ENCODE data around the gene SCUBE1.
"Not testable (repeated sequence)": the region's sequence is repeated elsewhere in the genome, so short reads cannot be mapped to it uniquely, and the experiment has no call there.

Gene SCUBE1

GRCh38 chr22:43356881-43357280 lies 13.7 kb upstream of the SCUBE1 start:
- no peak for DNase-seq (ENCODE audit: low read depth, low spot score)

GRCh38 chr22:43355688-43356087 lies 12.5 kb upstream of the SCUBE1 start:
- DNase-seq (ENCODE audit: low read depth, low spot score), result not testable (repeated sequence)

GRCh38 chr22:43351966-43352345 lies 8.8 kb upstream of the SCUBE1 start:
- no peak for DNase-seq (ENCODE audit: low read depth, low spot score)

GRCh38 chr22:43349636-43350035 lies 6.5 kb upstream of the SCUBE1 start:
- DNase-seq (ENCODE audit: low read depth, low spot score), result no peak

DNA sequence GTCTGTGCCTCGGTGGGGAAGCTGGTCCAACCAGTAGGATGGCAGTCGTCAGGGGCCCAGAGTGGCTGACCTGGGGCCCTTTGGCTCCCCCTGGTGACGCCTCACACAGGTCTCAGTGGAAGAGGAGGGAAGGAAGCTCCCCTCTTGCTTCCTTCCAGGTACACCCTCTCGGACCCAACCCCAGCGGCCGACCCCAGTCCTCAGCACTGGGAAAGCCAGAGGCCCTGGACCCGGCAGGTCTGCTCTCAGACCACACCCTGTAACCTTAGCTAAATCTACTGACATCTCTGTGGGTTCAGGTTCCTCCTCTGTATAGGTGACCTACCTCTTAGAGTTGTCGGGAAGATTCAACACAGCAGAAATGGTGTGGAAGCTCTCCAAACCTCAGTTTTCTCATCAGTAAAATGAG lies 3.4 kb upstream of the SCUBE1 start:
- DNase-seq (ENCODE audit: low read depth, low spot score), result no peak

DNA sequence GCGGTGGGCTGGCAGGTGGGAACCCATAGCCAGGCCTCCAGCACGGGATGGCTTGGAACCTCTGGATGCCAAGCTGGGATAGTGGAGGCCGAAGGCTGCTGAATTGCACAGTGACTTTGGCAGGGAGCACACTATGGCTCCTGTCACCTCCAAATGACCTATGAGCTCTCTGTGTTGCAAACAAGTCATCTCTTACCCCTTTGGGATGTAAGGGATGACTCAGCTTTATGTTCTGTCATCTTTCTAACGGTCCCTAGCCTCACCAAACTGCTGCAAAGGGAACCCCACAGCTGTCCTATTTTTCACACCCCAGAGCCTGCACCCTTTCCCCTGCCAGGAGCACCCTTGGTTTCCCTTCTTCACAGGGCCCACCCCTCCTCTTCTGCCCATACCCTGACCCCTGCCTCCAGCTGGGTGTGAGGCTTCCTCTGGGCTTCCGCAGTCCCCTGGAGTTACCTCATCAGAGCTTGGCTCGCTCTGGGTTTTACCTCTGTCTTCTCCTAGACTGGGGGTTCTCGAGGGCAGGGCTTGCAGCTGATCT lies 2.7 kb upstream of the SCUBE1 start:
- DNase-seq (ENCODE audit: low read depth, low spot score), result no peak

- DNase-seq (ENCODE audit: low read depth, low spot score), result no peak
These were observed 2.2 kb upstream of the SCUBE1 start for GRCh38 chr22:43345356-43345755.

GRCh38 chr22:43344520-43344787 lies 1.3 kb upstream of the SCUBE1 start:
- DNase-seq (ENCODE audit: low read depth, low spot score), result no peak

DNA sequence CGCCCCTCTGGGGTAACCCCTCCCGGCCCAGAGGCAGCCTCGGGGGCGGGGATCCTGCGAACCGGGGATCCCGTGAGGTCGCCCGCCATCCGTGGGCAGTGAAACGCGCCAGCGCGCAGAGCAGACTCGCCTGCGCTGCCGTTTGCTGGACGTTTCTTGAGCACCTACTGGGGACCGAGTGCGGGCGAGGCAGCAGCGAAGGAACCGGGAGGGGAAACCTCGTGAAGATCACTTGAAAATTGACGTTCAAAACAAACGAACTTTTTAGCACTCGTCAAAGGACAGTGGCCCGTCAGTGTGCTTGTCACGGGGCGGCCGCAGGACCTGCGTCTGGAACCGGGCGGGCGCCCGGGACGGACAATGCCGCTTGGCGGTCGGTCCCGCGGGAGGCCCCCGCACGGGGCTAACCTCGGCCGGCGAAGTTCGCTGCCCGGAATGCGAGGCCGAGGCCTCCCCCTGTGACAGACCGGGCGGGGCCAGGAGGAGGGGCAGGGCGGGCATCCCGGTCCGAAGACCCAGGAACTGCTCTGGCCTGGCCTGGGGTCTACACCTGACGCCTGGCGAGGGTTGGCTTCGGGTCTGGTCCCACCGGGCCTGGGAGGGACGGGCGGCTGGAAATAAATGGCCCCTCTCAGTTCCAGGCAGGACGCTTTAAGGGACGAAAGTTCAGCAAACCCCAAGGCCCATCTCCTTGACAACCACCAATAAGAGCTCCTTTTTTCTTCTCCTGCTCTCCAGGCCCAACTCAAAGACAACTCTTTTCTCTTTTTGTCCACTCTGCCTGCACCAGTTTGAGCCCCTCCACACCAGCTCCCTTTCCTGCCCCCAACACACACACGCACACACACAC lies 723 bp upstream of the SCUBE1 start:
- DNase-seq (ENCODE audit: low read depth, low spot score), result no peak

GRCh38 chr22:43342347-43343261 lies 568 bp downstream of the SCUBE1 start:
- no peak for DNase-seq (ENCODE audit: low read depth, low spot score)

GRCh38 chr22:43341565-43341964 lies 1.6 kb downstream of the SCUBE1 start:
- no peak for DNase-seq (ENCODE audit: low read depth, low spot score)

DNA sequence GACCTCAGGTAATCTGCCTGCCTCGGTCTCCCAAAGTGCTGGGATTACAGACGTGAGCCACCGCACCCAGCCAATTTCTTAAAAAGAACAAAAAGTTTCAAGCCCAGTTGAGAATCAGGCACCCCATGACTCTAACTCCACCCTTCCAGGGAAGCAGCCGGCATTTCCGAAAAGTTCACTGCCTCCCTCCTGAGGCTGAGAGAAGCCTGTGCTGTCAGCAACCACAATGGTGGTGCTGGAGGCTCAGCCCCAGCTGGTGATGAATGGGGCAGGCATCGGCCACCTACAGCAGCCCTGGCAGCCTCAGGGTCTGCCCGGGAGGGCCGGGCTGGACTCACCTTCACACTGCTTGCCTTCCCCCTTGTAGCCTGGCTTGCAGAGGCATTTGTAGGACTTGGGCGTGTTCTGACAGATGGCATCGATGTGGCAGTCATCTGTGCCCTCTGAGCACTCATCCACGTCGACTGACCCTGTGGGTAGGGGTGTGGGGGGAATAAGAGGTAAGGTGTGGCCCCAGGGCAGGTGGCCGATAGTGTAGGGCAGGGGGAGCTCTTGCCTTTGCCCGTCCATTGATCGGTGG lies 4.3 kb downstream of the SCUBE1 start:
- DNase-seq (ENCODE audit: low read depth, low spot score), result no peak

DNA sequence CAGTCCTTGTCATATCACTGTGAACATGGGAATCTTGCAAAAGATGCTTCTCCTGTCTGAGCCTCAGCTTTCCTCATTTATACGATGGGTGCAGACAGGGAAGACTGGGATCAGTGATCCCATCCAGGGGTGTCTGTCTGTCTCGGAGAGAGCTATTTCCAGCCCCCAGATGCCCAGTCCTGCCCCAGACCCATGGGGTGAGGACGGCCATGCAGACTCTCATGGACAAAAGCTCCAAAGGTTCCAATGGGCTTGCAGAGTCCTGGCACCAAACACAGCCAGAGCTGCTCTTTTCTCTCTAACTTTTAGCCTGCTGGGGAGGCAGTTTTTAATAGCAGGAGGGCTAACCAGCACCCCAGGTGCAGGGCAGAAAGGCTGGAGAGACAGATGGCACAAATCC lies 5.2 kb downstream of the SCUBE1 start:
- no peak for DNase-seq (ENCODE audit: low read depth, low spot score)

DNA sequence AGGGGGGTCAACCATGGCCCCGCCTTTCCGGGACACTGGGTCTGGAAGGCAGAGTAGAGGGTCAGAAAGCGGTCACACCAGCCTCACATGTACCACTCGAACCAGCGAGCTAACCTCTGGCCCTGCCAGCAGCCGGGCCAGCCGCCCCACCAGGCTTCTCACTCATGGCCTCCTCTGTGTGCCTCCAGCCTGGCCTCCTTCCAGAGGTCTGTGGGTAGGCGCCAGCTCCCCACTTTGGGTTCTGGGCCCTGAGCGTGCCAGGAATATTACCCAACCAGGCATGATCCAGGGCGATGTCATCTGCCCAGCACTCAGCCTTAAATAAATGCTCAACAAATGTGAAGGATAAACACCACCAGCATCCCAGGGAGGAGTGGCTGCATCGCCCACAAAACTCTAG lies 5.8 kb downstream of the SCUBE1 start:
- DNase-seq (ENCODE audit: low read depth, low spot score), result no peak

GRCh38 chr22:43334378-43334777 lies 8.8 kb downstream of the SCUBE1 start:
- DNase-seq (ENCODE audit: low read depth, low spot score), result no peak

GRCh38 chr22:43333978-43334377 lies 9.2 kb downstream of the SCUBE1 start:
- DNase-seq (ENCODE audit: low read depth, low spot score), result no peak

DNA sequence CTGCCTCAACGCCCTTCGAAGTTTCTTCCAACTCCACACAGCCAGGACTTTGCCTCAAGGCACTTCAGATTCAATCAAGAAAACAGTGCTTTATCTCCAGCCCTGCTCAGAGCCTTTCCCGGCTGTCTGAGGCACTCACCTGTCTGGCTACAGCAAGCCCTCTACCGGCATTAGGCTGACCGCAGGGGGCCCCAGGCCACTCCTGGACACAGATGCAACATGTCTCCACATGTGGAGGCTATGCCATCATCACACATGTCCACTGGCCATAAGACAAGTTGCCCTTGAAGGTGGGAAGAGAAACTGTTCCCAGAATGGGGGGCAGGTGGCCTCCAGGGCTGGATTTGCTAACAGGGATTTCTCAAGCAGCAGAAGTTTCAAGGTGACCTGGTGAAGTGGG lies 10.0 kb downstream of the SCUBE1 start:
- no peak for DNase-seq (ENCODE audit: low read depth, low spot score)

GRCh38 chr22:43331698-43332097 lies 11.5 kb downstream of the SCUBE1 start:
- DNase-seq (ENCODE audit: low read depth, low spot score), result no peak

GRCh38 chr22:43331069-43331451 lies 12.1 kb downstream of the SCUBE1 start:
- no peak for DNase-seq (ENCODE audit: low read depth, low spot score)

- DNase-seq (ENCODE audit: low read depth, low spot score), result no peak
These were observed 12.7 kb downstream of the SCUBE1 start for GRCh38 chr22:43330178-43331068.

- DNase-seq (ENCODE audit: low read depth, low spot score), result no peak
These were observed 14.1 kb downstream of the SCUBE1 start for GRCh38 chr22:43329061-43329460.

DNA sequence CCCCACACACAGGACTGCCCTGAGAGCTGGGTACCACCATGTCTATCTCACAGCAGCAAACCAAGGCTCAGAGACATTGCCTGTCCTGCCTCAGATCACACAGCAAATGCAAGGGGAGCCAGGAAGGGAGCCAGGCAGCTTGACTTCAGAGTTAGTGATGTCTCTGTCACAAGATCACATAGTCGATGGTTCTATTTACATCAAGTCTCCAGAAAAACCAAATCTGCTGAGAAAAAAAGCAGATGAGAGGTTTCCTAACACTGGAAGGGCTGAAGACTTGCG lies 16.1 kb downstream of the SCUBE1 start:
- no peak for DNase-seq (ENCODE audit: low read depth, low spot score)
